Measurements from ENCODE around the gene SGSM1. TPM values are rescaled to one million over a fixed set of nuclear protein-coding genes. Genes with fewer than 3 reads are reported as not detected.

The SGSM1 gene
- 0.05 and 0.06 TPM in 2 replicates for total RNA-seq

DNA sequence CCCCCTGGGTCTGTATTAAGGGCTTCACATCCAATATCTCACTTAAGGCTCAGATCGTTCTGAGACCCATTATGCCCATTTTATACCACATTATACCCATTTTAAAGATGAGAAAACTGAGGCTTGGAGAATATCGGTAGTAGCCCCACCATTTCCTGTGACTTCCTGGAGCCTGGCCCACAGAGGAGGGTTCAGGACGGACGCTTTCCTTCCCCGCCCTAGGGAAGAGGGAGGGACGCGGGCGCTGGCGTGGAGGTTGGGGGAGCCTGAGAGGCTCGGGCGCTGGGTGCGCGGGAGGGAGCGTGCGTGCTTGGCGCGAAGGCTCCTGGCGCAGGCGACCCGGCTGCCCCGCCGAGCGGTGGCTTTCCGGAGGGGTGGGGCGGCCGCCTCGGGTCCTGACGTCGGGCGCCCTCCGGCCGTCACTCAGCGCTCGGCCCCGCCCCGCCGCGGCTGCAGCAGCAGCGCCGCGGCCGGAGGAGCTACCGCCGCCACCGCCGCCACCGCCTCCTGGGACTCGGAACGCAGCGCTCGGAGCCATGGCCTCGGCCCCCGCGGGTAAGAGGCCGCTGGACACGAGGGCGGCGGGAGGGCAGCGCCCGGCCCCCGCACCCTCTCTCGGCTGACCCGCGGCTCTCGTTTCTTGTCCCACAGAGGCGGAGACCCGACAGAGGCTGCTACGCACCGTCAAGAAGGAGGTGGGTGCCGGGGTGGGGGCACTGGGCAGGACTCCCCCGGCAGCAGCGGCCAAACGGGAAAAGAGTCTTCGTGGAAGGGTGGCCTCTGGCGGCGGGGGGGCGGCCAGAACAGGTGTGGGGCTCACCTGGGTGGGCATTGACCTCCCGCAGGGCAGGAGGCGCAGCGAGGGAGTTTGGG is at the start of gene SGSM1:
TSS of gene SGSM1 (plus strand) at position 422 of the 873 bp plus-strand sequence. CDS start at position 537, 115 bp downstream.

DNA sequence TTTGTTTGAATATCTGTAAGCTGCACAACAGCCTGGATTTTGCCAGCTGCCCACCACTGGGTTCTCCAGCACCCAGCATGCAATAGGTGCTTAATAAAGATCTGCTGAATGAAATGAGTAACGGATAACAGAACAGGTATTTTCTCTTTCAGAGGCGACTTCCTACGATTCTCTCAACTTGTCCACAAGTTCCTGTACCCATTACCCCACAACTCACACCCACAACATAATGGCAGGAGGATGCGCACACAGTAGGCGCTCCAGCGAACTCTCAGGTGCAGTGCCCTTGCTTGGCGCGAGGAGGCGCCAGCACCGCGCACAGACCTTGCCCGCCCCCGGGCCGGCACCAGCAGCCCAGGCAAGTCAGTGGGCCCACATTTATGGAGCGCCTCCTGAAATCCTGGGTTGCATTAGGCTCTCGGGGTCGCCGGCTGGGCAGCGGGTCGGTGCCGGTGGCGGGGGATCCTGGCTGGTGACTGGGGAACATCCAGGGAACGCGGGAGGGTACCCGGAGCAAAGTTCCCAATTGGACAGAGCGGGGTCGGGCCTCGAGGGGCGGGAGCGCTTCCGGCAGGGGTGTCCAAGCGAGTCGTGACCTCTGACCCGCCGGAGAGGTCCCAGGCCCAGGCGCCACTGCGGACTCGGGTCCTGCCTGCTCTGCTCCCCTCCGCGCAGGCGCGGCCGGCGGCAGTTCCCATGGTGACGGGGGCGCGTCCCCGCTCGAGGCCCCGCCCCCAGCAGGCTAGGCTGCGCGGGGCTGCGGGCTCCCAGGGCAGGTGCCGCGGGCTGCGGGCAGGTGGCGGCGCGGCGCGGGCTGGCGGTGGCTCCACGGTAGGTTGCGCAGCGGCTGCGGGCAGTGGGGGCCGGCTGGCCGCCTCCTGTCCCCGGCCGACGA is 146.2 kb downstream of the SGSM1 start, which contains the start of gene KIAA1671:
TSS of gene KIAA1671 (plus strand) at position 775 of the 895 bp plus-strand sequence. CDS start 75,284 bp downstream, outside the sequence.

Other genes with a start within 250 kb of the SGSM1 start
- gene LRRC75B, start 213.1 kb upstream of the SGSM1 start, total RNA-seq = 5.4 and 8.1 TPM in 2 replicates
- 0.44 and 0.69 TPM in 2 replicates for gene GGT1, start 203.0 kb upstream of the SGSM1 start, total RNA-seq
- not detected in 2 replicates for gene PIWIL3, start 31.5 kb upstream of the SGSM1 start, total RNA-seq
- not detected in 2 replicates for gene LHFPL7, start 140.5 kb downstream of the SGSM1 start, total RNA-seq
- 5.6 and 6.9 TPM in 2 replicates for gene KIAA1671, start 146.5 kb downstream of the SGSM1 start, total RNA-seq

All from cardiac ventricle fibroblast (primary cell).